ENCODE results near the gene RPL36AL. TPM values are rescaled to one million over a fixed set of nuclear protein-coding genes. Genes with fewer than 3 reads are reported as not detected.
A peak's percentile ranks its signal among the peaks of the same experiment; 100 is the strongest.

Gene RPL36AL
- total RNA-seq, 1 donor from 2014 or later: 147 TPM

GRCh38 chr14:49615776-49616175, 4.7 kb downstream of the RPL36AL start:
- no peak for DNase-seq (ENCODE audit: low read depth, low spot score)
- Mint-ChIP-seq H3K27me3 (ENCODE audit: low read depth) (no peaks in the 10 kb centered on the region), H3K9me3 (no peaks in the 10 kb centered on the region), H3K4me1 (peaks cover 18% of the 10 kb centered on the region), H3K4me3 (peak overlapping the region; percentile 64), H3K36me3 (ENCODE audit: low read depth) (peaks cover 13% of the 10 kb centered on the region), H3K27ac (ENCODE audit: unreplicated experiment) (no peak overlapping the region)
- TF ChIP-seq CTCF (conservative IDR thresholded peaks at IDR 0.05): no peak

GRCh38 chr14:49614196-49614595, 6.2 kb downstream of the RPL36AL start:
- H3K36me3 Mint-ChIP-seq (ENCODE audit: low read depth): peaks cover 7% of the 10 kb centered on the region
- H3K9me3 Mint-ChIP-seq: no peaks in the 10 kb centered on the region
- TF ChIP-seq CTCF (conservative IDR thresholded peaks at IDR 0.05): no peak
- no peak overlapping the region for H3K27ac Mint-ChIP-seq (ENCODE audit: unreplicated experiment)
- DNase-seq (ENCODE audit: low read depth, low spot score): no peak
- no peaks in the 10 kb centered on the region for H3K27me3 Mint-ChIP-seq (ENCODE audit: low read depth)
- H3K4me1 Mint-ChIP-seq: peaks cover 12% of the 10 kb centered on the region
- H3K4me3 Mint-ChIP-seq: peak overlapping the region; percentile 7

DNA sequence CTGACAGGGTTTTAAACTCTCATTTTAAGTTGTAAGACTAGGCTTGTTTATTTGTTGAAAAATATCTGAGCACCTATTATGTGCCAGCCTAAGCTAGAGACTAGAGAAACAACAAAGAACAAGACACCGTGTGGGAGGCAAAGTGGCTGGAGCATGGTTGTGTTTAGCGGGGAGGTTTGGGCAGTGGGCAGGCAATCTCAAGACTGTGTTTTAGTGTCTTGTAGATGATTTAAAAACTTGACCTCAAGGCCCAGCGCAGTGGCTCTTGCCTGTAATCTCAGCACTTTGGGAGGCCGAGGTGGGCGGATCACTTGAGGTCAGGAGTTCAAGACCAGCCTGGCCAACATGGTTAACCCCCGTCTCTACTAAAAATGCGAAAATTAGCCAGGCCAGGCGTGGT, 7.8 kb downstream of the RPL36AL start:
- no peaks in the 10 kb centered on the region for H3K9me3 Mint-ChIP-seq
- H3K4me3 Mint-ChIP-seq: no peak overlapping the region
- H3K27ac Mint-ChIP-seq (ENCODE audit: unreplicated experiment): no peak overlapping the region
- no peaks in the 10 kb centered on the region for H3K4me1 Mint-ChIP-seq
- no peaks in the 10 kb centered on the region for H3K27me3 Mint-ChIP-seq (ENCODE audit: low read depth)
- TF ChIP-seq CTCF (conservative IDR thresholded peaks at IDR 0.05): no peak
- DNase-seq (ENCODE audit: low read depth, low spot score): no peak
- H3K36me3 Mint-ChIP-seq (ENCODE audit: low read depth): peaks cover 4% of the 10 kb centered on the region

DNA sequence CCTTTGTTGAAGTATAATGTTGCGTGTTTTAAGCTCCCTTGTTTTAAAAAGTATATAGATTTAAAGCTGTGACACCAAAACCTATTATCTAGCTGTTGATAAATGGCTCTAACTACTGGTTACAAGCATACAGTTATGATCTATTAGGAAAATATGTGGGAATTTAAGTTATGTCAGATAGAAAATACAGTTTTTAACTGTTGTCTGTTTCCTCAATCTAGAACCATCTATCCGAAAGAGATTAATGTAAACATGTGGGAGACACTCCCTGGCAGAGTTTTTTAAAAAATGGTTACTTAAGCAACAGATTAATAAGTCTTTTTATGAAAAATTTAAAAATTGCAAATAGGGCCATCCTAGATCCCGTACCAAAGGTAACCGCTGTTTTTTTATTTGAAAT, 8.2 kb downstream of the RPL36AL start:
- Mint-ChIP-seq H3K36me3 (ENCODE audit: low read depth) (peaks cover 4% of the 10 kb centered on the region), H3K4me3 (no peak overlapping the region), H3K9me3 (no peaks in the 10 kb centered on the region), H3K27ac (ENCODE audit: unreplicated experiment) (no peak overlapping the region), H3K27me3 (ENCODE audit: low read depth) (no peaks in the 10 kb centered on the region), H3K4me1 (no peaks in the 10 kb centered on the region)
- no peak for DNase-seq (ENCODE audit: low read depth, low spot score)
- no peak for TF ChIP-seq CTCF (conservative IDR thresholded peaks at IDR 0.05)

DNA sequence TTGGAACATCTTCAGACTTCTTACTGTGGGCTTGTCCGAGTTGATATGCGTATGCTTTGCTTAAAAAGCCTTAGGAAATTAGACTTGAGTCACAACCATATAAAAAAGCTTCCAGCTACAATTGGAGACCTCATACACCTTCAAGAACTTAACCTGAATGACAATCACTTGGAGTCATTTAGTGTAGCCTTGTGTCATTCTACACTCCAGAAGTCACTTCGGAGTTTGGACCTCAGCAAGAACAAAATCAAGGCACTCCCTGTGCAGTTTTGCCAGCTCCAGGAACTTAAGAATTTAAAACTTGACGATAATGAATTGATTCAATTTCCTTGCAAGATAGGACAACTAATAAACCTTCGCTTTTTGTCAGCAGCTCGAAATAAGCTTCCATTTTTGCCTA, 12.8 kb downstream of the RPL36AL start:
- no peaks in the 10 kb centered on the region for H3K27me3 Mint-ChIP-seq (ENCODE audit: low read depth)
- TF ChIP-seq CTCF (conservative IDR thresholded peaks at IDR 0.05): no peak
- peaks cover 8% of the 10 kb centered on the region for H3K36me3 Mint-ChIP-seq (ENCODE audit: low read depth)
- no peaks in the 10 kb centered on the region for H3K9me3 Mint-ChIP-seq
- no peaks in the 10 kb centered on the region for H3K4me1 Mint-ChIP-seq
- no peak overlapping the region for H3K27ac Mint-ChIP-seq (ENCODE audit: unreplicated experiment)
- DNase-seq (ENCODE audit: low read depth, low spot score): no peak
- no peak overlapping the region for H3K4me3 Mint-ChIP-seq
